ENCODE data around the gene ATP6V0E1.
A peak's percentile ranks its signal among the peaks of the same experiment; 100 is the strongest.

The ATP6V0E1 gene

GRCh38 chr5:172973127-172973916 lies 10.2 kb upstream of the ATP6V0E1 start:
- Mint-ChIP-seq H3K36me3 (peaks cover 14% of the 10 kb centered on the region), H3K4me3 (no peak overlapping the region), H3K27ac (no peak overlapping the region), H3K4me1 (peaks cover 6% of the 10 kb centered on the region), H3K27me3 (no peaks in the 10 kb centered on the region), H3K9me3 (no peaks in the 10 kb centered on the region)
- ATAC-seq = no peak

- Mint-ChIP-seq H3K9me3 (no peaks in the 10 kb centered on the region), H3K4me1 (peaks cover 5% of the 10 kb centered on the region), H3K27me3 (no peaks in the 10 kb centered on the region), H3K4me3 (no peak overlapping the region), H3K27ac (no peak overlapping the region), H3K36me3 (peaks cover 12% of the 10 kb centered on the region)
- no peak for ATAC-seq
Observed at GRCh38 chr5:172973931-172974330, 9.6 kb upstream of the ATP6V0E1 start.

- H3K27ac Mint-ChIP-seq = no peak overlapping the region
- no peak for ATAC-seq
- H3K4me1 Mint-ChIP-seq = no peaks in the 10 kb centered on the region
- H3K9me3 Mint-ChIP-seq = no peaks in the 10 kb centered on the region
- H3K27me3 Mint-ChIP-seq = no peaks in the 10 kb centered on the region
- peaks cover 2% of the 10 kb centered on the region for H3K36me3 Mint-ChIP-seq
- no peak overlapping the region for H3K4me3 Mint-ChIP-seq
Observed at GRCh38 chr5:172975289-172975688, 8.3 kb upstream of the ATP6V0E1 start.

- Mint-ChIP-seq H3K4me3 (no peak overlapping the region), H3K27me3 (no peaks in the 10 kb centered on the region), H3K9me3 (no peaks in the 10 kb centered on the region), H3K27ac (no peak overlapping the region), H3K36me3 (no peaks in the 10 kb centered on the region), H3K4me1 (peaks cover 5% of the 10 kb centered on the region)
- no peak for ATAC-seq
Observed at GRCh38 chr5:172979778-172980177, 3.8 kb upstream of the ATP6V0E1 start.

- H3K36me3 Mint-ChIP-seq = peaks cover 15% of the 10 kb centered on the region
- no peak overlapping the region for H3K4me3 Mint-ChIP-seq
- no peak for ATAC-seq
- H3K27ac Mint-ChIP-seq = no peak overlapping the region
- peaks cover 22% of the 10 kb centered on the region for H3K4me1 Mint-ChIP-seq
- H3K9me3 Mint-ChIP-seq = no peaks in the 10 kb centered on the region
- no peaks in the 10 kb centered on the region for H3K27me3 Mint-ChIP-seq
Observed at GRCh38 chr5:172981931-172982330, 1.6 kb upstream of the ATP6V0E1 start.

GRCh38 chr5:172984244-172984953 lies 828 bp downstream of the ATP6V0E1 start:
- Mint-ChIP-seq H3K4me1 (peaks cover 31% of the 10 kb centered on the region), H3K9me3 (no peaks in the 10 kb centered on the region), H3K27me3 (no peaks in the 10 kb centered on the region), H3K36me3 (peaks cover 28% of the 10 kb centered on the region), H3K4me3 (peak overlapping the region; percentile 93), H3K27ac (peak overlapping the region; percentile 92)
- ATAC-seq = peak; percentile 88

- no peak for ATAC-seq
- H3K4me1 Mint-ChIP-seq = peaks cover 32% of the 10 kb centered on the region
- no peaks in the 10 kb centered on the region for H3K9me3 Mint-ChIP-seq
- peak overlapping the region; percentile 92 for H3K27ac Mint-ChIP-seq
- H3K27me3 Mint-ChIP-seq = no peaks in the 10 kb centered on the region
- H3K4me3 Mint-ChIP-seq = peak overlapping the region; percentile 93
- peaks cover 31% of the 10 kb centered on the region for H3K36me3 Mint-ChIP-seq
Observed at GRCh38 chr5:172985596-172985995, 2.0 kb downstream of the ATP6V0E1 start.

GRCh38 chr5:172988276-172988675 lies 4.7 kb downstream of the ATP6V0E1 start:
- Mint-ChIP-seq H3K27me3 (no peaks in the 10 kb centered on the region), H3K4me3 (no peak overlapping the region), H3K36me3 (peaks cover 49% of the 10 kb centered on the region), H3K27ac (no peak overlapping the region), H3K9me3 (no peaks in the 10 kb centered on the region), H3K4me1 (peaks cover 53% of the 10 kb centered on the region)
- ATAC-seq = no peak

GRCh38 chr5:172990776-172991175 lies 7.2 kb downstream of the ATP6V0E1 start:
- Mint-ChIP-seq H3K27me3 (no peaks in the 10 kb centered on the region), H3K27ac (no peak overlapping the region), H3K4me3 (no peak overlapping the region), H3K4me1 (peaks cover 57% of the 10 kb centered on the region), H3K36me3 (peaks cover 54% of the 10 kb centered on the region), H3K9me3 (no peaks in the 10 kb centered on the region)
- no peak for ATAC-seq

GRCh38 chr5:172994405-172994804 lies 10.8 kb downstream of the ATP6V0E1 start:
- no peaks in the 10 kb centered on the region for H3K27me3 Mint-ChIP-seq
- H3K4me3 Mint-ChIP-seq = no peak overlapping the region
- no peak for ATAC-seq
- H3K4me1 Mint-ChIP-seq = peaks cover 37% of the 10 kb centered on the region
- H3K27ac Mint-ChIP-seq = peak overlapping the region; percentile 2
- no peaks in the 10 kb centered on the region for H3K9me3 Mint-ChIP-seq
- peaks cover 41% of the 10 kb centered on the region for H3K36me3 Mint-ChIP-seq

GRCh38 chr5:172999372-172999973 lies 15.9 kb downstream of the ATP6V0E1 start:
- no peaks in the 10 kb centered on the region for H3K27me3 Mint-ChIP-seq
- H3K9me3 Mint-ChIP-seq = no peaks in the 10 kb centered on the region
- no peak overlapping the region for H3K4me3 Mint-ChIP-seq
- no peak overlapping the region for H3K27ac Mint-ChIP-seq
- H3K4me1 Mint-ChIP-seq = peaks cover 36% of the 10 kb centered on the region
- H3K36me3 Mint-ChIP-seq = peaks cover 30% of the 10 kb centered on the region
- no peak for ATAC-seq

- Mint-ChIP-seq H3K4me3 (no peak overlapping the region), H3K36me3 (peaks cover 30% of the 10 kb centered on the region), H3K9me3 (no peaks in the 10 kb centered on the region), H3K27ac (no peak overlapping the region), H3K4me1 (peaks cover 41% of the 10 kb centered on the region), H3K27me3 (no peaks in the 10 kb centered on the region)
- no peak for ATAC-seq
Observed at GRCh38 chr5:172999974-173000373, 16.4 kb downstream of the ATP6V0E1 start.

- Mint-ChIP-seq H3K4me1 (peaks cover 44% of the 10 kb centered on the region), H3K4me3 (peak overlapping the region; percentile 41), H3K9me3 (no peaks in the 10 kb centered on the region), H3K27me3 (no peaks in the 10 kb centered on the region), H3K27ac (peak overlapping the region; percentile 77), H3K36me3 (peaks cover 30% of the 10 kb centered on the region)
- ATAC-seq = peak; percentile 78
Observed at GRCh38 chr5:173001229-173001841, 17.8 kb downstream of the ATP6V0E1 start.

GRCh38 chr5:173003360-173003759 lies 19.8 kb downstream of the ATP6V0E1 start:
- Mint-ChIP-seq H3K4me3 (no peak overlapping the region), H3K4me1 (peaks cover 59% of the 10 kb centered on the region), H3K9me3 (no peaks in the 10 kb centered on the region), H3K27me3 (no peaks in the 10 kb centered on the region), H3K36me3 (peaks cover 26% of the 10 kb centered on the region), H3K27ac (peak overlapping the region; percentile 77)
- no peak for ATAC-seq

GRCh38 chr5:173004013-173004412 lies 20.4 kb downstream of the ATP6V0E1 start:
- no peak for ATAC-seq
- peaks cover 59% of the 10 kb centered on the region for H3K4me1 Mint-ChIP-seq
- H3K36me3 Mint-ChIP-seq = peaks cover 26% of the 10 kb centered on the region
- peak overlapping the region; percentile 77 for H3K27ac Mint-ChIP-seq
- H3K27me3 Mint-ChIP-seq = no peaks in the 10 kb centered on the region
- no peaks in the 10 kb centered on the region for H3K9me3 Mint-ChIP-seq
- peak overlapping the region; percentile 1 for H3K4me3 Mint-ChIP-seq
